Caco-2 (cell line): ENCODE data around the gene ACRBP. TPM values are rescaled to one million over a fixed set of nuclear protein-coding genes. Genes with fewer than 3 reads are reported as not detected.

Source experiments
- BruUV-seq: library from RNA; stranded (reverse); fragments of 400-500 nt; replicated peaks from 2 replicates; lab custom pipeline; 2021; lab: Mats Ljungman, UMichigan
- CTCF ChIA-PET: fragments of 300-600 bp; sonication (Branson Sonifier 250); formaldehyde crosslinking; loops from one replicate; lab custom pipeline; 2022; ENCODE audit warnings: antibody characterized with exemption; lab: Charles Lee
- POLR2A ChIA-PET: fragments of 300-600 bp; sonication (Branson Sonifier 250); formaldehyde crosslinking; loops from one replicate; lab custom pipeline; 2022; ENCODE audit warnings: antibody characterized with exemption; lab: Charles Lee
- DNase-seq, 2 experiments: peaks; one replicate each; pipeline versions ENCODE4 v3.0.0 to v3.0.0-alpha.2; 2020 to 2022
- H3K27me3 ChIP-seq: replicated peaks from 2 replicates; pipeline ENCODE4 v1.6.0; 2011; ENCODE audit warnings: low read length; ENCODE audit not compliant: control insufficient read depth, insufficient read depth
- H3K36me3 ChIP-seq: 2 replicates; pipeline ENCODE4 v1.5.1; 2011; ENCODE audit warnings: low read length; ENCODE audit not compliant: control insufficient read depth, insufficient read depth
- H3K4me1 ChIP-seq: fragments of 250-450 bp; sonication (Bioruptor Pico); 2 replicates; pipeline ENCODE4 v1.5.1; 2020; ENCODE audit warnings: mild to moderate bottlenecking
- H3K4me3 ChIP-seq: 2 replicates; pipeline ENCODE4 v1.5.1; 2011; ENCODE audit warnings: low read depth, mild to moderate bottlenecking, control low read depth, low read length
- H3K9me3 ChIP-seq: fragments of 250-450 bp; sonication (Bioruptor Pico); 2 replicates; pipeline ENCODE4 v1.5.1; 2020; ENCODE audit warnings: mild to moderate bottlenecking, moderate library complexity
- H3K27ac Mint-ChIP-seq: one replicate; pipeline ENCODE4 v1.8.0; 2022; ENCODE audit warnings: mixed read lengths; ENCODE audit not compliant: unreplicated experiment
- H3K27me3 Mint-ChIP-seq: one replicate; pipeline ENCODE4 v1.8.0; 2022; ENCODE audit warnings: mixed read lengths; ENCODE audit not compliant: insufficient read depth, unreplicated experiment
- H3K36me3 Mint-ChIP-seq: one replicate; pipeline ENCODE4 v1.8.0; 2022; ENCODE audit warnings: mild to moderate bottlenecking, mixed read lengths; ENCODE audit not compliant: insufficient read depth, unreplicated experiment
- H3K4me1 Mint-ChIP-seq: one replicate; pipeline ENCODE4 v1.8.0; 2022; ENCODE audit warnings: low read depth, mixed read lengths; ENCODE audit not compliant: unreplicated experiment
- H3K4me3 Mint-ChIP-seq: one replicate; pipeline ENCODE4 v1.8.0; 2022; ENCODE audit warnings: mild to moderate bottlenecking, moderate library complexity, mixed read lengths; ENCODE audit not compliant: unreplicated experiment
- H3K9me3 Mint-ChIP-seq: one replicate; pipeline ENCODE4 v1.8.0; 2022; ENCODE audit warnings: mixed read lengths; ENCODE audit not compliant: unreplicated experiment
- intact Hi-C: fragments of 100-400 bp; cut with micrococcal nuclease; formaldehyde crosslinking; loops from one replicate; pipeline ENCODE4 v1.10.0; 2022; ENCODE audit not compliant: unreplicated experiment
- total RNA-seq: library from RNA; stranded (reverse); gene quantifications from 2 replicates; pipeline ENCODE4 v1.2.3, GENCODE V29; 2022
- TF ChIP-seq, protein P1 (sequence below), 2 experiments: fragments of 200-600 bp in 1 of 2; IDR thresholded peaks; 1 replicate in 1 of 2; 2 replicates in 1 of 2; pipeline versions ENCODE4 v1.5.1 to v1.8.0; 2011 to 2022; ENCODE audit warnings: antibody characterized with exemption in 1 of 2, control low read depth in 1 of 2, inconsistent platforms in 1 of 2, low read depth in 1 of 2, low read length in 1 of 2, mild to moderate bottlenecking in 1 of 2, moderate library complexity in 1 of 2; ENCODE audit not compliant: insufficient read depth in 1 of 2, severe bottlenecking in 1 of 2, unreplicated experiment in 1 of 2

The ACRBP gene
- total RNA-seq, 1 experiment from 2014 or later, result 0.73 TPM

DNA sequence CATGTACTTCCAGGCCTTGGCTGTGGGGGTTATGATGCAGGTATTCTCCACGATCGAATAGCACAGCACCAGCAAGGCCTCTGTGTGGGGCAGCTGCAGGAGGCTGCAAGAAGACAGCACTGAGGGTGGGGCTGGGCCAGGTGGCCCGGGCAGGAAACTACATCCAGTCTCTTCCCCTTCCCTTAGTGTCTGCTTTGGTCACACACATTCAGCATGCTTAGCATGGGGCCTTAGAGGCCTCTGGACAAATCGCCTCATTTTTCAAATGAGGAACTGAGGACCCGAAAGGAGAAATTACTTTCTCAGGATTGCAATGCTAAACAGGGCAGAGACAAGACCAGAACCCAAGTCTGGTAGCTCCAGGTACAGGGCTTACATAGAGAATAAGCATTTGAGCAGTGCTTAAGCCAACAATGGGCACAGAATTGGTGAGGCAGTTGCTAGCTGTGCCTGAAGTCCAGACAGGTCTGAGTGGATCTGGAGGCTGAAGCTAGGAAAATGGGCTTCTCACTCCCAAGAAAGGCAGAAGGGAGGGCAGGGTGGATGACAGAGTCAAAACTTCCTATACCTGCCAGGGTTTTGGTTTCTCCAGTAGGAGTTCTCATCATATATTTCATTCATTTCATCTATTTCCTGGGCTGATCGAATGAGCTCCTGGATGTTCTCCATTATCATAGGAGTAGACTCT lies 3.5 kb downstream of the ACRBP start:
- no peak overlapping the region for H3K4me3 ChIP-seq
- TF ChIP-seq, protein P1, sequence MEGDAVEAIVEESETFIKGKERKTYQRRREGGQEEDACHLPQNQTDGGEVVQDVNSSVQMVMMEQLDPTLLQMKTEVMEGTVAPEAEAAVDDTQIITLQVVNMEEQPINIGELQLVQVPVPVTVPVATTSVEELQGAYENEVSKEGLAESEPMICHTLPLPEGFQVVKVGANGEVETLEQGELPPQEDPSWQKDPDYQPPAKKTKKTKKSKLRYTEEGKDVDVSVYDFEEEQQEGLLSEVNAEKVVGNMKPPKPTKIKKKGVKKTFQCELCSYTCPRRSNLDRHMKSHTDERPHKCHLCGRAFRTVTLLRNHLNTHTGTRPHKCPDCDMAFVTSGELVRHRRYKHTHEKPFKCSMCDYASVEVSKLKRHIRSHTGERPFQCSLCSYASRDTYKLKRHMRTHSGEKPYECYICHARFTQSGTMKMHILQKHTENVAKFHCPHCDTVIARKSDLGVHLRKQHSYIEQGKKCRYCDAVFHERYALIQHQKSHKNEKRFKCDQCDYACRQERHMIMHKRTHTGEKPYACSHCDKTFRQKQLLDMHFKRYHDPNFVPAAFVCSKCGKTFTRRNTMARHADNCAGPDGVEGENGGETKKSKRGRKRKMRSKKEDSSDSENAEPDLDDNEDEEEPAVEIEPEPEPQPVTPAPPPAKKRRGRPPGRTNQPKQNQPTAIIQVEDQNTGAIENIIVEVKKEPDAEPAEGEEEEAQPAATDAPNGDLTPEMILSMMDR (IDR thresholded peaks at IDR 0.05; ENCODE audit: insufficient read depth in 1 of 2, low read depth in 1 of 2, low read length in 1 of 2, severe bottlenecking in 1 of 2, unreplicated experiment in 1 of 2), result no peak
- no peak for DNase-seq
- H3K27me3 Mint-ChIP-seq, result peaks cover 18% of the 10 kb centered on the region
- ChIA-PET CTCF (no interaction called here), POLR2A (no interaction called here)
- H3K9me3 Mint-ChIP-seq, result peaks cover 19% of the 10 kb centered on the region
- BruUV-seq, result no TSS peak
- no peaks in the 10 kb centered on the region for H3K36me3 ChIP-seq
- H3K36me3 Mint-ChIP-seq, result peaks cover 16% of the 10 kb centered on the region
- H3K4me1 Mint-ChIP-seq, result peaks cover 7% of the 10 kb centered on the region
- H3K27me3 ChIP-seq, result no peaks in the 10 kb centered on the region
- H3K27ac Mint-ChIP-seq, result no peak overlapping the region
- no peaks in the 10 kb centered on the region for H3K4me1 ChIP-seq
- H3K9me3 ChIP-seq, result peaks cover 18% of the 10 kb centered on the region
- no peak overlapping the region for H3K4me3 Mint-ChIP-seq
- intact Hi-C loops, result no loop called here

GRCh38 chr12:6641131-6641530 lies 6.1 kb downstream of the ACRBP start:
- POLR2A ChIA-PET, result no interaction called here
- Mint-ChIP-seq H3K9me3 (peaks cover 19% of the 10 kb centered on the region), H3K27me3 (peaks cover 18% of the 10 kb centered on the region), H3K36me3 (peaks cover under 1% of the 10 kb centered on the region), H3K27ac (no peak overlapping the region), H3K4me1 (no peaks in the 10 kb centered on the region), H3K4me3 (no peak overlapping the region)
- no peak for DNase-seq
- Histone ChIP-seq H3K36me3 (no peaks in the 10 kb centered on the region), H3K4me1 (no peaks in the 10 kb centered on the region), H3K27me3 (no peaks in the 10 kb centered on the region), H3K9me3 (peaks cover 18% of the 10 kb centered on the region), H3K4me3 (no peak overlapping the region)
- CTCF ChIA-PET, result no interaction called here
- TF ChIP-seq, protein P1 (IDR thresholded peaks at IDR 0.05; ENCODE audit: insufficient read depth in 1 of 2, low read depth in 1 of 2, low read length in 1 of 2, severe bottlenecking in 1 of 2, unreplicated experiment in 1 of 2), result no peak
- intact Hi-C loops, result no loop called here
- no TSS peak for BruUV-seq

DNA sequence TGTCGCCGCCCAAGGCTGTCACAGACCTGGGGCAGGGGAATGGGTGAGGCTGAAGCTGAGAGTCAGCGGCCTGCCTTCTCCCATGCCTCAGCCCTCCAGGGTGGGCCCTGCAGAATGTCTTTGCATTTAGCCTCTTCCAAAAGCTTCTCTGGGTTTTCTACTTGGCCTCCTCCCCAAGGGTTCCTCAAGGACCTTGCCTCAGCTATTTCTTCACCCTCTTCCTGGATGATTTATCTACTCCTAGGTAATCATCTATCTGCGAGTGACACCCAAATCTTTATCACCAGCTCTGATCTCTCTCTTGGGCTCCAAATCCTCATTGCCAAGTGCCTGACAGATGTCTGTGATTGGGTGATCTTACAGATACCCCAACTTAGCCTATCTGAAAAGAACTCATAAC lies 6.7 kb downstream of the ACRBP start:
- BruUV-seq, result no TSS peak
- Histone ChIP-seq H3K27me3 (no peaks in the 10 kb centered on the region), H3K4me1 (no peaks in the 10 kb centered on the region), H3K36me3 (no peaks in the 10 kb centered on the region), H3K4me3 (no peak overlapping the region), H3K9me3 (peaks cover 18% of the 10 kb centered on the region)
- Mint-ChIP-seq H3K4me3 (no peak overlapping the region), H3K36me3 (no peaks in the 10 kb centered on the region), H3K27ac (no peak overlapping the region), H3K4me1 (no peaks in the 10 kb centered on the region), H3K27me3 (peaks cover 18% of the 10 kb centered on the region), H3K9me3 (peaks cover 19% of the 10 kb centered on the region)
- POLR2A ChIA-PET, result no interaction called here
- TF ChIP-seq, protein P1 (IDR thresholded peaks at IDR 0.05; ENCODE audit: insufficient read depth in 1 of 2, low read depth in 1 of 2, low read length in 1 of 2, severe bottlenecking in 1 of 2, unreplicated experiment in 1 of 2), result no peak
- intact Hi-C loops, result no loop called here
- CTCF ChIA-PET, result interaction anchor here (1.4 kb wide), 1 partner anchor 49 kb away, joined by 5 read pairs; the partner anchor contains the start of gene ZNF384
- DNase-seq, result no peak
